ENCODE data around the gene KCNK1. TPM values are rescaled to one million over a fixed set of nuclear protein-coding genes. Genes with fewer than 3 reads are reported as not detected.

KCNK1 gene
- total and polyA plus RNA-seq, 2 of the 8 experiments (the other 6 are each of a cell fraction or from before 2014, with no cell fraction given): 11.9 to 16.5 TPM

DNA sequence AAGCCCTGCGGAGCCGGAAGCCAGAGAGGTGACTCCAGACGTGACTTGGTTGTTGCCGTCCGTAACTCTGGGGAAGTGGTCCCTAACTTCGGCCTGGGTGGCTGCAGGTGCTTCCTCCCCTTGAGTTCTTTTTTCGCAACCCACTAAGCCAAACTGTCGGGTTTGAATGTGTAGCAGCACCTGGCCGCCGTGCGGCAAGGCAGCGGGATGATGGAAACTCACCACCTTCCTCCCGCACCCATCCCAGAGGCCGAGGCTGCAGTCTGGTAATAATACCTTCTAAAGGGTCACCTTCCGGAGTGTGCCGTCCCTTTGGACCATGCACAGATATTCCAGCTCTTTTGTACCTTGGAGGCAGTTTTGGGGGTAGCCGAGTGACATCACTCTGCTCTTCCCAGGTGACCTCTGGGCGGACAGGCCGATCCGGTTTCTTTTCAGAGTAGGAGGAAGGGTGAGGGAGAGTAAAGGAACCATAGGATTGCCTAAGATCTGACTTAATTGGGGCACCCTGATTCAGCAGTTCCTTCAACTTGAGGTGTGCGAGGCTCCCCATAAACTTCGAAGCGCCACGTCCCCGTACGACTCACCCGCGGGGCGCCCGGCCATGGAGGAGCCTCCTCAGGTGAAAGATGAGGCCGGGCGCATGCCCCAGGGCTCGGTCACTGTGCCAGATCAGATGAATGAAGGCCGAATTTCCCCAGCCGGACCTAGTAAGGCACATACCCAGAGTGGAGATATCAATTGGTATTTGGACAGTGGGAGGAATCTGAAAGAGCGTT is 1.0 kb downstream of the KCNK1 start:
- Histone ChIP-seq H3K9me3 (ENCODE audit: insufficient read depth in 2 of 2, low read depth in 1 of 2, low read length in 1 of 2) (no peaks in the 10 kb centered on the region), H3K4me2 (ENCODE audit: insufficient read depth in 1 of 2, low read depth in 2 of 2, low read length in 2 of 2) (peak overlapping the region; percentile 94 to 97), H3K56ac (replicated peaks; ENCODE audit: insufficient read length, low read depth, low read length) (peak overlapping the region; percentile 19), H4K91ac (replicated peaks; ENCODE audit: insufficient read length, low read length) (no peak overlapping the region), H3K4me3 (ENCODE audit: extremely low read depth in 1 of 4, insufficient read depth in 2 of 4, low read depth in 3 of 4, low read length in 4 of 4) (peak overlapping the region; percentile 80 to 89 (median 84)), H2BK120ac (replicated peaks; ENCODE audit: low read depth, low read length) (no peak overlapping the region), H3K14ac (ENCODE audit: insufficient read length) (no peak overlapping the region), H2BK20ac (ENCODE audit: low read length) (no peak overlapping the region), H3K4ac (replicated peaks; ENCODE audit: insufficient read length, low read depth, low read length) (peak overlapping the region; percentile 35), H2AFZ (ENCODE audit: low read length) (no peak overlapping the region), H2BK12ac (ENCODE audit: low read depth, low read length) (no peak overlapping the region), H3K27me3 (replicated peaks in 1 of 4; ENCODE audit: control insufficient read depth in 3 of 4, extremely low read depth in 1 of 4, insufficient read depth in 3 of 4, low read length in 3 of 4) (peaks cover 0 to 12% (median 3%) of the 10 kb centered on the region in 4 experiments; a peak in 4 of 7 replicates), H3K36me3 (ENCODE audit: control insufficient read depth in 2 of 4, insufficient read depth in 4 of 4, low read length in 3 of 4) (no peaks in the 10 kb centered on the region), H3K79me1 (ENCODE audit: low read depth, low read length) (no peaks in the 10 kb centered on the region), H3K27ac (ENCODE audit: low read depth, low read length) (no peak overlapping the region), H3K79me2 (ENCODE audit: control insufficient read depth in 1 of 2, insufficient read depth in 2 of 2, low read length in 2 of 2) (peaks cover 0 to 34% of the 10 kb centered on the region in 2 experiments; a peak in 2 of 4 replicates), H3K18ac (ENCODE audit: extremely low read depth, low read length) (peak overlapping the region; percentile 51; the same call in 1 of the 2 replicates), H2BK15ac (ENCODE audit: low read length) (no peak overlapping the region), H2BK5ac (ENCODE audit: low read depth, low read length) (no peak overlapping the region), H3K23me2 (ENCODE audit: low read depth, low read length) (peaks cover 17% of the 10 kb centered on the region), H3K4me1 (replicated peaks in 1 of 4; ENCODE audit: control insufficient read depth in 3 of 4, insufficient read depth in 4 of 4, low read length in 3 of 4) (peaks cover 0 to 3% (median 0%) of the 10 kb centered on the region in 4 experiments; a peak in 2 of 7 replicates), H3K23ac (ENCODE audit: insufficient read length) (no peak overlapping the region), H4K5ac (ENCODE audit: insufficient read length, low read depth, low read length) (no peak overlapping the region), H3K9ac (replicated peaks in 1 of 4; ENCODE audit: extremely low read depth in 1 of 4, low read depth in 3 of 4, low read length in 3 of 4) (peak overlapping the region in 3 of 4 experiments; percentile 63 to 74 (median 63); a peak in 6 of 7 replicates), H4K8ac (ENCODE audit: extremely low read depth, insufficient read depth, low read length) (no peak overlapping the region; the same call in none of the 2 replicates), H4K20me1 (replicated peaks in 1 of 2; ENCODE audit: control insufficient read depth in 1 of 2, insufficient read depth in 2 of 2, low read length in 2 of 2) (no peaks in the 10 kb centered on the region), H2AK5ac (ENCODE audit: low read depth, low read length) (0 out of 2 replicates have a peak overlapping the region, but pooled peaks have one; percentile 11)
- WGBS, 2 experiments (ENCODE audit: extremely low coverage in 1 of 2, insufficient coverage in 1 of 2, insufficient read length in 1 of 2, insufficient replicate concordance in 2 of 2, low coverage in 1 of 2, low lambda C conversion rate in 2 of 2, missing lambda C conversion rate in 1 of 2): 7% methylated on average over 35 of the region's 36 CpGs; no CpG with 5 or more reads in 1 of the 2 experiments
- POLR2A ChIA-PET (ENCODE audit: partially characterized antibody): no interaction called here
- CTCF ChIA-PET (ENCODE audit: partially characterized antibody): interaction anchor here (1.2 to 1.3 kb wide), 2 partner anchors 92 to 174 kb away, joined by 4 to 6 read pairs; no protein-coding TSS in a partner anchor
- no peak for FAIRE-seq
- DNase-seq (ENCODE audit: low read depth in 1 of 2, low spot score in 2 of 2): peak in 1 of 2 experiments; percentile 65
- TF ChIP-seq RBBP5 (IDR thresholded peaks at IDR 0.05; ENCODE audit: borderline replicate concordance, low read depth, low read length) (peak; percentile 43; the same call in 1 of the 2 replicates), KDM4A (IDR thresholded peaks at IDR 0.05; ENCODE audit: low read depth, low read length, severe bottlenecking) (peak; percentile 36), FOSL1 (IDR thresholded peaks at IDR 0.05; ENCODE audit: insufficient read depth, low read depth, low read length) (no peak), TBP (IDR thresholded peaks at IDR 0.05; ENCODE audit: low read depth, low read length) (no peak), SAP30 (IDR thresholded peaks at IDR 0.05; ENCODE audit: insufficient read depth, insufficient replicate concordance, low read length) (no peak), SP2 (IDR thresholded peaks at IDR 0.05; ENCODE audit: low read length) (no peak), CBX8 (IDR thresholded peaks at IDR 0.05; ENCODE audit: borderline replicate concordance, low read depth, low read length) (no peak), SP1 (IDR thresholded peaks at IDR 0.05; ENCODE audit: low read depth, low read length) (no peak), KDM5A (IDR thresholded peaks at IDR 0.05; ENCODE audit: low read length) (no peak), CTBP2 (IDR thresholded peaks at IDR 0.05; ENCODE audit: borderline replicate concordance, insufficient read depth, insufficient read length, low read length) (no peak)

Data from H1 (cell line).